ENCODE results near the gene RAB34.

The RAB34 gene

GRCh38 chr17:28710861-28711722, 6.6 kb downstream of the RAB34 start:
- no peak for TF ChIP-seq CTCF (conservative IDR thresholded peaks at IDR 0.05; ENCODE audit: low read depth)
- ChIA-PET CTCF (interaction anchor here (0.6 to 0.8 kb wide), 2 partner anchors 27 to 76 kb away, joined by 3 to 7 read pairs; no protein-coding TSS in a partner anchor), POLR2A (ENCODE audit: low non-redundant PET) (interaction anchor here (0.5 to 1.7 kb wide), 2 partner anchors 9 to 64 kb away, joined by 7 to 11 read pairs; partner anchors contain the start of gene RPL23A)
- DNase-seq (ENCODE audit: low spot score), result peak; percentile 89
- H3K27ac ChIP-seq, result peak overlapping the region; percentile 96

- ChIA-PET POLR2A (ENCODE audit: low non-redundant PET) (no interaction called here), CTCF (no interaction called here)
- no peak overlapping the region; the same call in 1 of the 2 replicates for H3K27ac ChIP-seq
- no peak for TF ChIP-seq CTCF (conservative IDR thresholded peaks at IDR 0.05; ENCODE audit: low read depth)
- DNase-seq (ENCODE audit: low spot score), result no peak
These were observed 10.3 kb downstream of the RAB34 start for GRCh38 chr17:28707339-28707720.

- DNase-seq (ENCODE audit: low spot score), result no peak
- no peak for TF ChIP-seq CTCF (conservative IDR thresholded peaks at IDR 0.05; ENCODE audit: low read depth)
- H3K27ac ChIP-seq, result no peak overlapping the region; the same call in 1 of the 2 replicates
- CTCF ChIA-PET, result interaction anchor here (0.6 kb wide), 1 partner anchor 22 kb away, joined by 5 read pairs; no protein-coding TSS in a partner anchor
- POLR2A ChIA-PET (ENCODE audit: low non-redundant PET), result no interaction called here
These were observed 11.0 kb downstream of the RAB34 start for GRCh38 chr17:28706471-28707338.

GRCh38 chr17:28705728-28706334, 11.8 kb downstream of the RAB34 start:
- no peak for TF ChIP-seq CTCF (conservative IDR thresholded peaks at IDR 0.05; ENCODE audit: low read depth)
- POLR2A ChIA-PET (ENCODE audit: low non-redundant PET), result interaction anchor here (0.6 kb wide), 1 partner anchor 1823 kb away, joined by 7 read pairs; no protein-coding TSS in a partner anchor
- no peak for DNase-seq (ENCODE audit: low spot score)
- CTCF ChIA-PET, result interaction anchor here (0.6 kb wide), 1 partner anchor 23 kb away, joined by 5 read pairs; no protein-coding TSS in a partner anchor
- peak overlapping the region; percentile 51 for H3K27ac ChIP-seq

- POLR2A ChIA-PET (ENCODE audit: low non-redundant PET), result interaction anchor here (0.6 kb wide), 1 partner anchor 1823 kb away, joined by 7 read pairs; no protein-coding TSS in a partner anchor
- H3K27ac ChIP-seq, result peak overlapping the region; percentile 51
- DNase-seq (ENCODE audit: low spot score), result no peak
- CTCF ChIA-PET, result interaction anchor here (0.5 to 0.6 kb wide), 2 partner anchors 81 to 1428 kb away, joined by 3 to 4 read pairs; no protein-coding TSS in a partner anchor
- TF ChIP-seq CTCF (conservative IDR thresholded peaks at IDR 0.05; ENCODE audit: low read depth), result no peak
These were observed 12.5 kb downstream of the RAB34 start for GRCh38 chr17:28705074-28705659.
